NT2/D1 (cell line): ENCODE measurements around the gene FBH1.

Source experiments
- DNase-seq: peaks from one replicate; pipeline ENCODE4 v3.0.0-alpha.2; 2011; ENCODE audit warnings: low read depth, low spot score
- H3K27me3 ChIP-seq: 2 replicates; pipeline ENCODE4 v1.6.0; 2011; ENCODE audit warnings: mild to moderate bottlenecking; ENCODE audit not compliant: insufficient read length, insufficient read depth
- H3K36me3 ChIP-seq: 2 replicates; pipeline ENCODE4 v1.6.1; 2011; ENCODE audit warnings: mild to moderate bottlenecking, low read length, mixed read lengths; ENCODE audit not compliant: insufficient read depth, insufficient read length
- H3K4me1 ChIP-seq: 2 replicates; pipeline ENCODE4 v1.5.1; 2011; ENCODE audit not compliant: insufficient read depth, insufficient read length
- H3K4me3 ChIP-seq: 2 replicates; pipeline ENCODE4 v1.5.1; 2011; ENCODE audit warnings: low read depth; ENCODE audit not compliant: insufficient read length
- H3K9ac ChIP-seq: 2 replicates; pipeline ENCODE4 v1.6.0; 2011; ENCODE audit warnings: low read depth; ENCODE audit not compliant: insufficient read length
- H3K9me3 ChIP-seq: 2 replicates; pipeline ENCODE4 v1.5.1; 2011; ENCODE audit warnings: mild to moderate bottlenecking, low read length; ENCODE audit not compliant: insufficient read depth
- SUZ12 ChIP-seq: IDR thresholded peaks from 2 replicates; pipeline ENCODE4 v1.6.1; 2011; ENCODE audit not compliant: insufficient read length, insufficient read depth; ENCODE audit errors: extremely low read depth
- YY1 ChIP-seq: IDR thresholded peaks from 2 replicates; pipeline ENCODE4 v1.6.1; 2011; ENCODE audit not compliant: insufficient read length, insufficient read depth
- ZNF274 ChIP-seq: IDR thresholded peaks from 2 replicates; pipeline ENCODE4 v1.6.1; 2011; ENCODE audit warnings: mild to moderate bottlenecking, low read depth, low read length

FBH1 gene

GRCh38 chr10:5968681-5969453, 78.8 kb downstream of the FBH1 start:
- H3K9me3 ChIP-seq, result no peaks in the 10 kb centered on the region
- TF ChIP-seq ZNF274 (no peak), SUZ12 (no peak), YY1 (no peak)
- no peaks in the 10 kb centered on the region for H3K4me1 ChIP-seq
- DNase-seq, result no peak
- no peaks in the 10 kb centered on the region for H3K36me3 ChIP-seq
- no peak overlapping the region for H3K9ac ChIP-seq
- H3K27me3 ChIP-seq, result peaks cover 3% of the 10 kb centered on the region
- H3K4me3 ChIP-seq, result no peak overlapping the region

- Histone ChIP-seq H3K27me3 (peaks cover 7% of the 10 kb centered on the region), H3K9ac (no peak overlapping the region), H3K9me3 (no peaks in the 10 kb centered on the region), H3K4me3 (no peak overlapping the region), H3K36me3 (no peaks in the 10 kb centered on the region), H3K4me1 (no peaks in the 10 kb centered on the region)
- no peak for DNase-seq
- no peak for TF ChIP-seq SUZ12
Observed at GRCh38 chr10:5970066-5970465, 80.0 kb downstream of the FBH1 start.

GRCh38 chr10:5970527-5970926, 80.5 kb downstream of the FBH1 start:
- Histone ChIP-seq H3K4me3 (no peak overlapping the region), H3K9ac (no peak overlapping the region), H3K36me3 (no peaks in the 10 kb centered on the region), H3K9me3 (no peaks in the 10 kb centered on the region), H3K27me3 (peaks cover 11% of the 10 kb centered on the region), H3K4me1 (no peaks in the 10 kb centered on the region)
- no peak for DNase-seq
- TF ChIP-seq YY1, result no peak
- TF ChIP-seq ZNF274, result no peak
- TF ChIP-seq SUZ12, result no peak

GRCh38 chr10:5971315-5971832, 81.3 kb downstream of the FBH1 start:
- no peak for TF ChIP-seq SUZ12
- no peak for TF ChIP-seq ZNF274
- no peak for TF ChIP-seq YY1
- Histone ChIP-seq H3K4me1 (no peaks in the 10 kb centered on the region), H3K36me3 (no peaks in the 10 kb centered on the region), H3K27me3 (peaks cover 19% of the 10 kb centered on the region), H3K9me3 (no peaks in the 10 kb centered on the region), H3K9ac (no peak overlapping the region), H3K4me3 (no peak overlapping the region)
- DNase-seq, result no peak

GRCh38 chr10:5971886-5972285, 81.8 kb downstream of the FBH1 start:
- Histone ChIP-seq H3K4me1 (no peaks in the 10 kb centered on the region), H3K4me3 (no peak overlapping the region), H3K36me3 (no peaks in the 10 kb centered on the region), H3K9me3 (no peaks in the 10 kb centered on the region), H3K27me3 (peaks cover 24% of the 10 kb centered on the region), H3K9ac (no peak overlapping the region)
- DNase-seq, result no peak
- TF ChIP-seq YY1, result no peak
- no peak for TF ChIP-seq SUZ12
- no peak for TF ChIP-seq ZNF274

DNA sequence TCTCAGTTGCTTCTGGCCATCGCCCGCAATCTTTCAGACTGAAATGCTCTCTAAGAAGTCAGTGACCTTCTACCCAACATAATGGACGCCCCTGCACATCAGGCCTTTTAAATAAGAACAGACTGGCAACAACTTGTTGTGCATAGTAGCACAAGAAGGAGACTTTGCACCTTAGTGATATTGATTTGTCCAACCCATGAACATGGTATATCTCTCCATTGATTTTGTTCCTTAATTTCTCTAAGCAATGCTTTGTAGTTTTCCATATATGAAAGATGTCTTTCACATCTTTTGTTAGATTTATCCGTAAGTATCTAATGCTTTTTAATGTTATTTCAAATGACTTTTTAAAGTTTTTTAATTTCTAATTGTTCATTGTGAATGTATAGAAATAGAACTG, 83.0 kb downstream of the FBH1 start:
- Histone ChIP-seq H3K4me1 (no peaks in the 10 kb centered on the region), H3K9me3 (no peaks in the 10 kb centered on the region), H3K9ac (no peak overlapping the region), H3K36me3 (no peaks in the 10 kb centered on the region), H3K4me3 (no peak overlapping the region), H3K27me3 (peaks cover 34% of the 10 kb centered on the region)
- TF ChIP-seq ZNF274, result no peak
- no peak for TF ChIP-seq YY1
- no peak for TF ChIP-seq SUZ12
- no peak for DNase-seq

GRCh38 chr10:5975641-5976473, 85.8 kb downstream of the FBH1 start:
- TF ChIP-seq ZNF274, result no peak
- TF ChIP-seq YY1, result no peak
- TF ChIP-seq SUZ12, result no peak
- H3K27me3 ChIP-seq, result peaks cover 51% of the 10 kb centered on the region
- H3K4me3 ChIP-seq, result no peak overlapping the region
- no peak overlapping the region for H3K9ac ChIP-seq
- no peak for DNase-seq
- H3K9me3 ChIP-seq, result no peaks in the 10 kb centered on the region
- H3K36me3 ChIP-seq, result no peaks in the 10 kb centered on the region
- H3K4me1 ChIP-seq, result no peaks in the 10 kb centered on the region
